DMS53 (cell line): ENCODE measurements around the gene PEAK3.

Experiments
- DNase-seq: peaks from one replicate; lab custom pipeline; 2025; lab: John Stamatoyannopoulos, UW

Gene PEAK3

GRCh38 chr19:2270423-2271233 lies 11.3 kb downstream of the PEAK3 start:
- peak; percentile 76 for DNase-seq

- peak; percentile 36 for DNase-seq
Measured at GRCh38 chr19:2270157-2270422, 11.9 kb downstream of the PEAK3 start.

GRCh38 chr19:2269244-2270156 lies 12.5 kb downstream of the PEAK3 start:
- peak; percentile 95 for DNase-seq

GRCh38 chr19:2268861-2269243 lies 13.1 kb downstream of the PEAK3 start:
- no peak for DNase-seq

- no peak for DNase-seq
Measured at GRCh38 chr19:2268480-2268830, 13.5 kb downstream of the PEAK3 start.

- DNase-seq, result peak; percentile 54
Measured at GRCh38 chr19:2266183-2266993, 15.6 kb downstream of the PEAK3 start.

GRCh38 chr19:2261438-2262172 lies 20.4 kb downstream of the PEAK3 start:
- DNase-seq, result peak; percentile 41

- peak; percentile 63 for DNase-seq
Measured at GRCh38 chr19:2260341-2260805, 21.6 kb downstream of the PEAK3 start.

- peak; percentile 85 for DNase-seq
Measured at GRCh38 chr19:2259336-2259735, 22.6 kb downstream of the PEAK3 start.

GRCh38 chr19:2255982-2256685 lies 25.8 kb downstream of the PEAK3 start, which contains the start of gene JSRP1:
JSRP1 (minus strand) TSS chr19:2256417; CDS start chr19:2255314, 1,103 bp downstream.
- DNase-seq, result no peak

- DNase-seq, result no peak
Measured at GRCh38 chr19:2255112-2255845, 26.7 kb downstream of the PEAK3 start.

- DNase-seq, result no peak
Measured at GRCh38 chr19:2254064-2254872, 27.7 kb downstream of the PEAK3 start.

GRCh38 chr19:2253106-2254063 lies 28.6 kb downstream of the PEAK3 start:
- DNase-seq, result peak; percentile 26

GRCh38 chr19:2252797-2253105 lies 29.2 kb downstream of the PEAK3 start:
- peak; percentile 44 for DNase-seq

- peak; percentile 44 for DNase-seq
Measured at GRCh38 chr19:2252055-2252796, 29.7 kb downstream of the PEAK3 start.

GRCh38 chr19:2251106-2252054 lies 30.6 kb downstream of the PEAK3 start:
- DNase-seq, result peak; percentile 68

- peak; percentile 59 for DNase-seq
Measured at GRCh38 chr19:2250766-2251105, 31.2 kb downstream of the PEAK3 start.
